ENCODE results near the gene ATP13A5.

ATP13A5 gene

GRCh38 chr3:193253986-193254660 is 124.4 kb downstream of the ATP13A5 start:
- H2AFZ ChIP-seq (ENCODE audit: low read depth, low read length), result no peak overlapping the region
- H3K27me3 ChIP-seq (ENCODE audit: low read depth, low read length), result no peaks in the 10 kb centered on the region
- no peak overlapping the region for H3K4me2 ChIP-seq (ENCODE audit: low read length)
- H4K20me1 ChIP-seq (ENCODE audit: insufficient read depth, low read length), result no peaks in the 10 kb centered on the region
- H3K36me3 ChIP-seq (replicated peaks; ENCODE audit: low read depth, low read length), result no peaks in the 10 kb centered on the region
- H3K27ac ChIP-seq (ENCODE audit: low read length), result no peak overlapping the region
- no peaks in the 10 kb centered on the region for H3K79me2 ChIP-seq (ENCODE audit: low read length)
- H3K9ac ChIP-seq (ENCODE audit: low read length), result no peak overlapping the region
- H3K9me3 ChIP-seq (ENCODE audit: insufficient read depth, low read length), result no peaks in the 10 kb centered on the region
- no peak for TF ChIP-seq EZH2phosphoT487 (IDR thresholded peaks at IDR 0.05; ENCODE audit: low read depth)
- TF ChIP-seq, protein P1, sequence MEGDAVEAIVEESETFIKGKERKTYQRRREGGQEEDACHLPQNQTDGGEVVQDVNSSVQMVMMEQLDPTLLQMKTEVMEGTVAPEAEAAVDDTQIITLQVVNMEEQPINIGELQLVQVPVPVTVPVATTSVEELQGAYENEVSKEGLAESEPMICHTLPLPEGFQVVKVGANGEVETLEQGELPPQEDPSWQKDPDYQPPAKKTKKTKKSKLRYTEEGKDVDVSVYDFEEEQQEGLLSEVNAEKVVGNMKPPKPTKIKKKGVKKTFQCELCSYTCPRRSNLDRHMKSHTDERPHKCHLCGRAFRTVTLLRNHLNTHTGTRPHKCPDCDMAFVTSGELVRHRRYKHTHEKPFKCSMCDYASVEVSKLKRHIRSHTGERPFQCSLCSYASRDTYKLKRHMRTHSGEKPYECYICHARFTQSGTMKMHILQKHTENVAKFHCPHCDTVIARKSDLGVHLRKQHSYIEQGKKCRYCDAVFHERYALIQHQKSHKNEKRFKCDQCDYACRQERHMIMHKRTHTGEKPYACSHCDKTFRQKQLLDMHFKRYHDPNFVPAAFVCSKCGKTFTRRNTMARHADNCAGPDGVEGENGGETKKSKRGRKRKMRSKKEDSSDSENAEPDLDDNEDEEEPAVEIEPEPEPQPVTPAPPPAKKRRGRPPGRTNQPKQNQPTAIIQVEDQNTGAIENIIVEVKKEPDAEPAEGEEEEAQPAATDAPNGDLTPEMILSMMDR (IDR thresholded peaks at IDR 0.05; ENCODE audit: low read depth, low read length), result no peak
- H3K4me1 ChIP-seq (ENCODE audit: low read length), result no peaks in the 10 kb centered on the region
- H3K4me3 ChIP-seq (ENCODE audit: low read length), result no peak overlapping the region

GRCh38 chr3:193250492-193250891 is 128.1 kb downstream of the ATP13A5 start:
- no peak overlapping the region for H3K4me3 ChIP-seq (ENCODE audit: low read length)
- no peak overlapping the region for H3K27ac ChIP-seq (ENCODE audit: low read length)
- no peaks in the 10 kb centered on the region for H3K79me2 ChIP-seq (ENCODE audit: low read length)
- H4K20me1 ChIP-seq (ENCODE audit: insufficient read depth, low read length), result no peaks in the 10 kb centered on the region
- H3K36me3 ChIP-seq (replicated peaks; ENCODE audit: low read depth, low read length), result no peaks in the 10 kb centered on the region
- no peaks in the 10 kb centered on the region for H3K4me1 ChIP-seq (ENCODE audit: low read length)
- H3K27me3 ChIP-seq (ENCODE audit: low read depth, low read length), result no peaks in the 10 kb centered on the region
- H2AFZ ChIP-seq (ENCODE audit: low read depth, low read length), result no peak overlapping the region
- no peaks in the 10 kb centered on the region for H3K9me3 ChIP-seq (ENCODE audit: insufficient read depth, low read length)
- TF ChIP-seq, protein P1 (IDR thresholded peaks at IDR 0.05; ENCODE audit: low read depth, low read length), result no peak
- TF ChIP-seq EZH2phosphoT487 (IDR thresholded peaks at IDR 0.05; ENCODE audit: low read depth), result no peak
- no peak overlapping the region for H3K9ac ChIP-seq (ENCODE audit: low read length)
- no peak overlapping the region for H3K4me2 ChIP-seq (ENCODE audit: low read length)

DNA sequence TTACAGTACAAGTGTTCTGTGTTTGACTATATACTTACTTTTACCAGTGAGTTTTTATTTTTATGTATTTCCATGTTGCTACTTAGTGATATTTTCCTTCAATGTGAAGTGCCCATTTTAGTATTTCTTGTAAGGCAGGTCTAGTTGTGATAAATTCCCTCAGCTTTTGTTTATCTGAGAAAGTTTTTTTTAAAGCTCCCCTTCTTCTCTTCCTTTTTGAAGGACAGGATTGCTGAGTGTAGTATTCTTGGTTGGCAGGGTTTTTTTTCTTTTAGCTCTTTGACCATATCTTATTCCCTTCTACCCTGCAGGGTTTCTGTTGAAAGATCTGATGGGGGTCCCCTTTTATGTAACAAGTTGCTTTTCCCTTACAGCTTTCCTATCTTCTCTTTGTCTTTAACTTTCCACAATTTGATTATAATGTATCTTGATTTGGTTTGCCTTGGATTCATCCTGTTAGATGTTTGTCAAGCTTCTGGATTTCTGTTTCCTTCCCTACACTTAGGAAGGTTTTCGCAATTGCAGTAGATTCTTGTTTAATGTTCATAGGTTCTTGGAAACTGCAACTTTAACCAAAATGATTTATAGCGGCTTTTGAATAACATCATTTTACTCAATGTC is 129.6 kb downstream of the ATP13A5 start:
- no peak for TF ChIP-seq EZH2phosphoT487 (IDR thresholded peaks at IDR 0.05; ENCODE audit: low read depth)
- TF ChIP-seq, protein P1 (IDR thresholded peaks at IDR 0.05; ENCODE audit: low read depth, low read length), result no peak
- H3K27me3 ChIP-seq (ENCODE audit: low read depth, low read length), result no peaks in the 10 kb centered on the region
- H3K27ac ChIP-seq (ENCODE audit: low read length), result no peak overlapping the region
- no peaks in the 10 kb centered on the region for H3K9me3 ChIP-seq (ENCODE audit: insufficient read depth, low read length)
- H2AFZ ChIP-seq (ENCODE audit: low read depth, low read length), result no peak overlapping the region
- no peaks in the 10 kb centered on the region for H3K79me2 ChIP-seq (ENCODE audit: low read length)
- no peak overlapping the region for H3K4me3 ChIP-seq (ENCODE audit: low read length)
- no peak overlapping the region for H3K4me2 ChIP-seq (ENCODE audit: low read length)
- H4K20me1 ChIP-seq (ENCODE audit: insufficient read depth, low read length), result no peaks in the 10 kb centered on the region
- H3K36me3 ChIP-seq (replicated peaks; ENCODE audit: low read depth, low read length), result no peaks in the 10 kb centered on the region
- H3K4me1 ChIP-seq (ENCODE audit: low read length), result no peaks in the 10 kb centered on the region
- no peak overlapping the region for H3K9ac ChIP-seq (ENCODE audit: low read length)

DNA sequence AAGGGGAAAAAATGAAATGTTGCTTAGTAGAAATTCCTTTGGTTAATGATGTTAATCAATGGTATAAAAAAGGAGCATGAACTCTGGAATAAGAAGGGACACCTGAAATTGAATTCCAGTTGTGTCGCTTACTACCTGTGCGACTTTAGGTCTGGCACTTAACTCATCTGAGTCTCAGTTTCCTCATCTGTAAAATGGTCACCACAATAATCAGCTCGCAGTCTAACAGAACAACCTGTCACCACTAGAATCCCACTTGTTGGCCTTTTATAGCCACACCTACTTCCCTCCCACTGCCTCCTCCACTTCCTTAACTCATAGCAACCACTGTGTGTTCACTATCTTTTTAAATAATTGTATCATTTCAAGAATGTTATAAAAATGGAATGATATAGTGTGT is 135.0 kb downstream of the ATP13A5 start:
- Histone ChIP-seq H3K27me3 (ENCODE audit: low read depth, low read length) (no peaks in the 10 kb centered on the region), H3K79me2 (ENCODE audit: low read length) (no peaks in the 10 kb centered on the region), H2AFZ (ENCODE audit: low read depth, low read length) (no peak overlapping the region), H3K9me3 (ENCODE audit: insufficient read depth, low read length) (no peaks in the 10 kb centered on the region), H3K27ac (ENCODE audit: low read length) (no peak overlapping the region), H3K9ac (ENCODE audit: low read length) (no peak overlapping the region), H3K4me3 (ENCODE audit: low read length) (no peak overlapping the region), H3K4me2 (ENCODE audit: low read length) (no peak overlapping the region), H3K4me1 (ENCODE audit: low read length) (no peaks in the 10 kb centered on the region), H3K36me3 (replicated peaks; ENCODE audit: low read depth, low read length) (no peaks in the 10 kb centered on the region), H4K20me1 (ENCODE audit: insufficient read depth, low read length) (no peaks in the 10 kb centered on the region)
- TF ChIP-seq, protein P1 (IDR thresholded peaks at IDR 0.05; ENCODE audit: low read depth, low read length), result no peak
- TF ChIP-seq EZH2phosphoT487 (IDR thresholded peaks at IDR 0.05; ENCODE audit: low read depth), result no peak
